CD4-positive, alpha-beta T cell (primary cell): ENCODE results near the gene DAPK1. TPM values are rescaled to one million over a fixed set of nuclear protein-coding genes. Genes with fewer than 3 reads are reported as not detected.
"Not testable (repeated sequence)": the region's sequence is repeated elsewhere in the genome, so short reads cannot be mapped to it uniquely, and the experiment has no call there.

Source experiments
- ATAC-seq: fragments of 200-7000 bp; cut with Tn5 transposase; one replicate; pipeline ENCODE4 v1.10.0; 2022; ENCODE audit warnings: mild to moderate bottlenecking; ENCODE audit not compliant: poor library complexity
- CTCF ChIA-PET: fragments of 350-600 bp; sonication (Branson Sonifier 250); formaldehyde crosslinking; loops from one replicate; lab custom pipeline; 2021; ENCODE audit warnings: antibody characterized with exemption, inconsistent platforms; lab: Charles Lee
- POLR2A ChIA-PET: fragments of 350-600 bp; sonication (Branson Sonifier 250); formaldehyde crosslinking; loops from one replicate; lab custom pipeline; 2021; ENCODE audit warnings: antibody characterized with exemption, inconsistent platforms; lab: Charles Lee
- DNase-seq, 14 experiments: peaks; one replicate each; pipeline ENCODE4 v3.0.0-alpha.2; 2013 to 2020; ENCODE audit warnings: mixed read lengths in 2 of 14
- H3K27ac ChIP-seq, 2 donors: one replicate each; pipeline versions ENCODE4 v1.5.1 to v1.7.0; 2013; ENCODE audit warnings: low read length in 2 of 2, low read depth in 1 of 2, mild to moderate bottlenecking in 1 of 2
- H3K27me3 ChIP-seq, 2 experiments: 1 replicate in 1 of 2; 2 replicates in 1 of 2; pipeline versions ENCODE4 v1.6.1 to v1.7.0; 2013; ENCODE audit warnings: low read length in 2 of 2, control low read depth in 1 of 2, mild to moderate bottlenecking in 1 of 2, moderate library complexity in 1 of 2; ENCODE audit not compliant: insufficient read depth in 2 of 2, control insufficient read depth in 1 of 2
- H3K36me3 ChIP-seq: one replicate; pipeline ENCODE4 v1.6.1; 2013; ENCODE audit warnings: low read length, control low read depth; ENCODE audit not compliant: insufficient read depth
- H3K4me1 ChIP-seq: one replicate; pipeline ENCODE4 v1.6.1; 2013; ENCODE audit warnings: low read length, control low read depth; ENCODE audit not compliant: insufficient read depth
- H3K4me3 ChIP-seq: one replicate; pipeline ENCODE4 v1.5.1; 2013; ENCODE audit warnings: mild to moderate bottlenecking, low read length, moderate library complexity
- H3K9me3 ChIP-seq, 2 experiments: 1 replicate in 1 of 2; 2 replicates in 1 of 2; pipeline versions ENCODE4 v1.6.1 to v1.7.0; 2013; ENCODE audit warnings: low read length in 2 of 2, mild to moderate bottlenecking in 2 of 2, control low read depth in 1 of 2, moderate library complexity in 1 of 2; ENCODE audit not compliant: control insufficient read depth in 1 of 2, insufficient read depth in 1 of 2
- H3K27ac Mint-ChIP-seq: one replicate; pipeline ENCODE4 v1.8.0; 2020; ENCODE audit warnings: mixed read lengths
- H3K27me3 Mint-ChIP-seq: one replicate; pipeline ENCODE4 v1.8.0; 2021; ENCODE audit warnings: mixed read lengths
- H3K36me3 Mint-ChIP-seq: one replicate; pipeline ENCODE4 v1.8.0; 2021; ENCODE audit warnings: low read depth, mixed read lengths
- H3K4me1 Mint-ChIP-seq: one replicate; pipeline ENCODE4 v1.8.0; 2021; ENCODE audit warnings: low read depth, mixed read lengths
- H3K4me3 Mint-ChIP-seq: one replicate; pipeline ENCODE4 v1.8.0; 2020; ENCODE audit warnings: mild to moderate bottlenecking, mixed read lengths
- H3K9me3 Mint-ChIP-seq: one replicate; pipeline ENCODE4 v1.8.0; 2020; ENCODE audit warnings: mixed read lengths
- intact Hi-C, 2 experiments: fragments of 100-400 bp; cut with DNase I in 1 of 2; cut with micrococcal nuclease in 1 of 2; formaldehyde crosslinking; loops; one replicate each; pipeline versions ENCODE4 v1.15.1 to v1.9.0; 2023 to 2025; cut with DNase I, micrococcal nuclease
- total RNA-seq, 174 experiments: library from RNA in 2 of 174; stranded (reverse) in 2 of 174; gene quantifications; one replicate each; pipeline ENCODE4 v1.2.3 and lab custom pipeline; 2021 to 2026
- TF ChIP-seq, protein P1 (sequence below): fragments of 200-600 bp; IDR thresholded peaks from one replicate; pipeline ENCODE4 v1.8.0; 2022; ENCODE audit warnings: antibody characterized with exemption, mild to moderate bottlenecking

DAPK1 gene
- total RNA-seq, 2 experiments from 2014 or later = 2.7 TPM

DNA sequence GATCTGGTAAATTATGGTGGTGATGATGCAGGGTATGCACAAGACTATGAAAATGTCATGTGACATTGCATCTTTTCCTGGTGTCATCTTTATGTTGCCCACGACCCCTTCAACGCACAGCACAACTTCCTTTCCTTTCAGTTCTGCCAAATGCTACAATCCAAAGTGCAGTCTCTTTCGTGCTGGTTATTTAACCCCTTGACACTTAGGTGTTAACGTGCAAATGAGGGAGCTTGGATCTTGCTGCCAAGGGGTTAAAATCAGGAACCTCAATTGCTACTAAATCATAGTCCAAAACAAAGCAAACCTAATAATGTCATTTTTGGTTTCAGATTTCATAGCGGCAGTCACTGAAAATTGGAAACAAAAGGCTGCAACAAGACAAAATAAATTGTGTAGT, 244.2 kb downstream of the DAPK1 start:
- POLR2A ChIA-PET = no interaction called here
- H3K4me1 ChIP-seq = no peaks in the 10 kb centered on the region
- Mint-ChIP-seq H3K27ac (no peak overlapping the region), H3K4me1 (peaks cover 18% of the 10 kb centered on the region), H3K36me3 (no peaks in the 10 kb centered on the region), H3K9me3 (no peaks in the 10 kb centered on the region), H3K4me3 (no peak overlapping the region), H3K27me3 (no peaks in the 10 kb centered on the region)
- H3K9me3 ChIP-seq = peaks cover 0 to 3% of the 10 kb centered on the region in 2 experiments
- no peaks in the 10 kb centered on the region for H3K27me3 ChIP-seq
- H3K4me3 ChIP-seq = no peak overlapping the region
- H3K36me3 ChIP-seq = no peaks in the 10 kb centered on the region
- CTCF ChIA-PET = no interaction called here
- intact Hi-C loops = no loop called here
- no peak for DNase-seq
- TF ChIP-seq, protein P1, sequence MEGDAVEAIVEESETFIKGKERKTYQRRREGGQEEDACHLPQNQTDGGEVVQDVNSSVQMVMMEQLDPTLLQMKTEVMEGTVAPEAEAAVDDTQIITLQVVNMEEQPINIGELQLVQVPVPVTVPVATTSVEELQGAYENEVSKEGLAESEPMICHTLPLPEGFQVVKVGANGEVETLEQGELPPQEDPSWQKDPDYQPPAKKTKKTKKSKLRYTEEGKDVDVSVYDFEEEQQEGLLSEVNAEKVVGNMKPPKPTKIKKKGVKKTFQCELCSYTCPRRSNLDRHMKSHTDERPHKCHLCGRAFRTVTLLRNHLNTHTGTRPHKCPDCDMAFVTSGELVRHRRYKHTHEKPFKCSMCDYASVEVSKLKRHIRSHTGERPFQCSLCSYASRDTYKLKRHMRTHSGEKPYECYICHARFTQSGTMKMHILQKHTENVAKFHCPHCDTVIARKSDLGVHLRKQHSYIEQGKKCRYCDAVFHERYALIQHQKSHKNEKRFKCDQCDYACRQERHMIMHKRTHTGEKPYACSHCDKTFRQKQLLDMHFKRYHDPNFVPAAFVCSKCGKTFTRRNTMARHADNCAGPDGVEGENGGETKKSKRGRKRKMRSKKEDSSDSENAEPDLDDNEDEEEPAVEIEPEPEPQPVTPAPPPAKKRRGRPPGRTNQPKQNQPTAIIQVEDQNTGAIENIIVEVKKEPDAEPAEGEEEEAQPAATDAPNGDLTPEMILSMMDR = no peak
- ATAC-seq = no peak
- no peak overlapping the region for H3K27ac ChIP-seq

DNA sequence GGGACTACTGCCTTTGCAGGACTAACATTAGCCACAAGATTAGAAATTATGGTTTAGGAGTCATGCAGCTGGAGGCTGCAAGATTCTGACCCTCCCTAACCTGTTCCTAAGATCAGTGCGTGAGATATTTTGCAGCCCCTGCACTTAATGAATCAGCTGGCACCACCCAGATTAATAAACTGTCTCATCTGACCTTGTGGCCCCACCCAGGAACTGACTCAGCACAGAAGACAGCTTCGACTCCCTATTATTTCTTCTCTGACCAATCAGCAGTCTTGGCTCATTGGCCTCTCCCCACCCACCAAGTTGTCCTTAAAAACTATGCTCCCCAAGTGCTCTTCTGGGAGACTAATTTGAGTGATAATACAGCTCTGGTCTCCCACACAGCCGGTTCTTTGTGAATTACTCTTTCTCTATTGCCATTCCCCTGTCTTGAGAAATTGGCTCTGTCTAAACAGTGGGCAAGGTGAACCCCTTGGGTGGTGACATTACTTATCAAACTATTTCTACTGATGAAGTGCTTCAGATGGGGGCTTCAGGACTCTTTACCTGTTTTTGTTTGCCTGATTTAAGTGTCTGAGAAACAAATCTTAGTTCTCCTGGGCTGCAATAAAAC, 245.3 kb downstream of the DAPK1 start:
- ATAC-seq (no peak), DNase-seq (no peak)
- POLR2A ChIA-PET = interaction anchor here (1.1 kb wide), 1 partner anchor 17 kb away, joined by 4 read pairs; the partner anchor contains the start of gene CTSL
- H3K4me1 Mint-ChIP-seq = peaks cover 18% of the 10 kb centered on the region
- H3K27me3 Mint-ChIP-seq = no peaks in the 10 kb centered on the region
- Histone ChIP-seq H3K27ac (no peak overlapping the region), H3K27me3 (no peaks in the 10 kb centered on the region), H3K4me1 (no peaks in the 10 kb centered on the region), H3K4me3 (no peak overlapping the region), H3K36me3 (no peaks in the 10 kb centered on the region), H3K9me3 (peaks cover 3 to 4% of the 10 kb centered on the region in 2 experiments)
- no peaks in the 10 kb centered on the region for H3K36me3 Mint-ChIP-seq
- CTCF ChIA-PET = no interaction called here
- H3K9me3 Mint-ChIP-seq = no peaks in the 10 kb centered on the region
- intact Hi-C loops = no loop called here
- H3K4me3 Mint-ChIP-seq = no peak overlapping the region
- TF ChIP-seq, protein P1 = no peak
- no peak overlapping the region for H3K27ac Mint-ChIP-seq

DNA sequence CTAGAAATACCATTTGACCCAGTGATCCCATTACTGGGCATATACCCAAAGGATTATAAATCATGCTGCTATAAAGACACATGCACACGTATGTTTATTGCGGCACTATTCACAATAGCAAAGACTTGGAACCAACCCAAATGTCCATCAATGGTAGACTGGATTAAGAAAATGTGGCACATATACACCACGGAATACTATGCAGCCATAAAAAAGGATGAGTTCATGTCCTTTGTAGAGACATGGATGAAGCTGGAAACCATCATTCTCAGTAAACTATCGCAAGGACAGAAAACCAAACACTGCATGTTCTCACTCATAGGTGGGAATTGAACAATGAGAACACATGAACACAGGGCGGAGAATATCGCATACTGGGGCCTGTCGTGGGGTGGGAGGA, 246.6 kb downstream of the DAPK1 start:
- intact Hi-C loops = not testable (repeated sequence)

DNA sequence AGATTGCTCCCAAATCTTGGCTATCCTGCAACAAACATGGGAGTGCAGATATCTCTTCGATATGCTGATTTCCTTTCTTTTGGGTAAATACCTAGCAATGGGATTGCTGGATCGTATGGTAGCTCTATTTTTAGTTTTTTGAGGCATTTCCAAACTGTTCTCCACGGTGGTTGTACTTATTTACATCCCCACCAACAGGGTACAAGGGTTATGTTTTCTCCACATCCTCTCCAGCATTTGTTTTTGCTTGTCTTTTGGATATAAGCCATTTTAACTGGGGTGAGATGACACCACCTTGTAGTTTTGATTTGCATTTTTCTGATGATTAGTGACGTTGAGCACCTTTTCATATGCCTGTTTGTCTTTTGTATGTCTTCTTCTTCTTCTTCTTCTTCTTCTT, 248.5 kb downstream of the DAPK1 start:
- ChIA-PET CTCF (no interaction called here), POLR2A (no interaction called here)
- TF ChIP-seq, protein P1 = no peak
- no peaks in the 10 kb centered on the region for H3K27me3 ChIP-seq
- no peaks in the 10 kb centered on the region for H3K9me3 Mint-ChIP-seq
- H3K36me3 Mint-ChIP-seq = no peaks in the 10 kb centered on the region
- intact Hi-C loops = no loop called here
- H3K9me3 ChIP-seq = peaks cover 3 to 4% of the 10 kb centered on the region in 2 experiments
- peaks cover 7% of the 10 kb centered on the region for H3K27me3 Mint-ChIP-seq
- H3K4me1 Mint-ChIP-seq = peaks cover 15% of the 10 kb centered on the region
- H3K27ac ChIP-seq = no peak overlapping the region
- ATAC-seq (no peak), DNase-seq (no peak)
- H3K27ac Mint-ChIP-seq = no peak overlapping the region
- H3K4me3 Mint-ChIP-seq = no peak overlapping the region
- H3K36me3 ChIP-seq = no peaks in the 10 kb centered on the region
- no peak overlapping the region for H3K4me3 ChIP-seq
- H3K4me1 ChIP-seq = no peaks in the 10 kb centered on the region

More for the DNA sequence above, 246.6 kb downstream of the DAPK1 start:
- H3K27ac ChIP-seq, DNase-seq, CTCF ChIA-PET, H3K4me3 Mint-ChIP-seq, H3K9me3 ChIP-seq, ATAC-seq, POLR2A ChIA-PET, H3K27me3 ChIP-seq, H3K27ac Mint-ChIP-seq, H3K9me3 Mint-ChIP-seq, H3K36me3 Mint-ChIP-seq, H3K4me1 ChIP-seq, H3K36me3 ChIP-seq, H3K4me3 ChIP-seq, H3K27me3 Mint-ChIP-seq: not testable (repeated sequence)
- H3K4me1 Mint-ChIP-seq = peaks cover 18% of the 10 kb centered on the region
